ENCODE measurements around the gene CFAP90. TPM values are rescaled to one million over a fixed set of nuclear protein-coding genes. Genes with fewer than 3 reads are reported as not detected.
A peak's percentile ranks its signal among the peaks of the same experiment; 100 is the strongest.

The CFAP90 gene
- total and polyA plus RNA-seq, 2 of the 8 experiments (the other 6 are each of a cell fraction or from before 2014, with no cell fraction given): 0.39 to 0.92 TPM

GRCh38 chr5:7822449-7822848, 28.5 kb downstream of the CFAP90 start:
- H2AK5ac ChIP-seq (ENCODE audit: low read depth, low read length): no peak overlapping the region

More at GRCh38 chr5:7822449-7822848, 28.5 kb downstream of the CFAP90 start:
- Histone ChIP-seq H3K9ac (replicated peaks in 1 of 4; ENCODE audit: extremely low read depth in 1 of 4, low read depth in 3 of 4, low read length in 3 of 4) (no peak overlapping the region), H3K79me2 (ENCODE audit: control insufficient read depth in 1 of 2, insufficient read depth in 2 of 2, low read length in 2 of 2) (no peaks in the 10 kb centered on the region), H2BK15ac (ENCODE audit: low read length) (no peak overlapping the region), H4K20me1 (replicated peaks in 1 of 2; ENCODE audit: control insufficient read depth in 1 of 2, insufficient read depth in 2 of 2, low read length in 2 of 2) (no peaks in the 10 kb centered on the region), H3K4ac (replicated peaks; ENCODE audit: insufficient read length, low read depth, low read length) (no peak overlapping the region), H3K27me3 (replicated peaks in 1 of 4; ENCODE audit: control insufficient read depth in 3 of 4, extremely low read depth in 1 of 4, insufficient read depth in 3 of 4, low read length in 3 of 4) (peaks cover 0 to 2% (median 0%) of the 10 kb centered on the region in 4 experiments; a peak in 1 of 7 replicates), H2BK12ac (ENCODE audit: low read depth, low read length) (no peak overlapping the region), H2AFZ (ENCODE audit: low read length) (no peak overlapping the region), H3K27ac (ENCODE audit: low read depth, low read length) (no peak overlapping the region), H3K4me1 (replicated peaks in 1 of 4; ENCODE audit: control insufficient read depth in 3 of 4, insufficient read depth in 4 of 4, low read length in 3 of 4) (no peaks in the 10 kb centered on the region), H3K14ac (ENCODE audit: insufficient read length) (no peak overlapping the region), H4K5ac (ENCODE audit: insufficient read length, low read depth, low read length) (no peak overlapping the region), H3K4me2 (ENCODE audit: insufficient read depth in 1 of 2, low read depth in 2 of 2, low read length in 2 of 2) (no peak overlapping the region), H4K91ac (replicated peaks; ENCODE audit: insufficient read length, low read length) (no peak overlapping the region), H3K79me1 (ENCODE audit: low read depth, low read length) (no peaks in the 10 kb centered on the region), H2BK5ac (ENCODE audit: low read depth, low read length) (no peak overlapping the region), H3K23ac (ENCODE audit: insufficient read length) (no peak overlapping the region), H3K23me2 (ENCODE audit: low read depth, low read length) (no peaks in the 10 kb centered on the region), H2BK120ac (replicated peaks; ENCODE audit: low read depth, low read length) (no peak overlapping the region), H2BK20ac (ENCODE audit: low read length) (no peak overlapping the region), H3K36me3 (ENCODE audit: control insufficient read depth in 2 of 4, insufficient read depth in 4 of 4, low read length in 3 of 4) (peaks cover 0 to 39% (median 14%) of the 10 kb centered on the region in 4 experiments; a peak in 5 of 8 replicates), H3K18ac (ENCODE audit: extremely low read depth, low read length) (no peak overlapping the region), H4K8ac (ENCODE audit: extremely low read depth, insufficient read depth, low read length) (no peak overlapping the region), H3K56ac (replicated peaks; ENCODE audit: insufficient read length, low read depth, low read length) (no peak overlapping the region), H3K4me3 (ENCODE audit: extremely low read depth in 1 of 4, insufficient read depth in 2 of 4, low read depth in 3 of 4, low read length in 4 of 4) (no peak overlapping the region), H3K9me3 (ENCODE audit: insufficient read depth in 2 of 2, low read depth in 1 of 2, low read length in 1 of 2) (no peaks in the 10 kb centered on the region)
- POLR2A ChIA-PET (ENCODE audit: partially characterized antibody): no interaction called here
- WGBS, 2 experiments (ENCODE audit: extremely low coverage in 1 of 2, insufficient coverage in 1 of 2, insufficient read length in 1 of 2, insufficient replicate concordance in 2 of 2, low coverage in 1 of 2, low lambda C conversion rate in 2 of 2, missing lambda C conversion rate in 1 of 2): 68% methylated on average over 3 of the region's 3 CpGs; no CpG with 5 or more reads in 1 of the 2 experiments
- no peak for TF ChIP-seq MAFK (IDR thresholded peaks at IDR 0.05; ENCODE audit: low read depth, low read length)
- TF ChIP-seq POLR2A (IDR thresholded peaks at IDR 0.05; ENCODE audit: control extremely low read depth in 1 of 2, low read depth in 2 of 2, low read length in 2 of 2): peak in 1 of 2 experiments; percentile 31; a peak in 1 of 3 replicates
- CTCF ChIA-PET (ENCODE audit: partially characterized antibody): interaction anchor here (0.9 to 1.5 kb wide), 4 partner anchors 11 to 1001 kb away, joined by 3 to 5 read pairs (median 4); partner anchors contain the start of gene CFAP90
- FAIRE-seq (no peak), DNase-seq (ENCODE audit: low read depth in 1 of 2, low spot score in 2 of 2) (no peak)
